ENCODE results near the gene IL17RD.

GRCh38 chr3:57080171-57080570 lies 85.0 kb downstream of the IL17RD start:
- TF ChIP-seq POLR2A (IDR thresholded peaks at IDR 0.05) (no peak), CTCF (IDR thresholded peaks at IDR 0.05 in 4 of 5, conservative IDR thresholded peaks at IDR 0.05 in 1 of 5) (no peak)

All from gastrocnemius medialis (tissue), 4 donors.